K562 (cell line): ENCODE results near the gene UBE2M. TPM values are rescaled to one million over a fixed set of nuclear protein-coding genes. Genes with fewer than 3 reads are reported as not detected.

ENCODE experiments used
- ATF1 ChIP-seq, 2 experiments: fragments of 450-650 bp in 1 of 2; IDR thresholded peaks; 2 replicates each; pipeline ENCODE4 v1.6.1; 2016; ENCODE audit warnings: missing compliant biosample characterization in 1 of 2, missing genetic modification characterization in 1 of 2
- EHMT2 ChIP-seq: fragments of 450-650 bp; IDR thresholded peaks from 2 replicates; pipeline ENCODE4 v1.6.1; 2018; ENCODE audit warnings: antibody characterized with exemption
- GABPB2 ChIP-seq: fragments of 250-450 bp; sonication (Bioruptor Pico); conservative IDR thresholded peaks from 2 replicates; pipeline ENCODE4 v1.5.1; 2021; ENCODE audit warnings: mild to moderate bottlenecking
- HNRNPL ChIP-seq: fragments of 200-400 bp; formaldehyde crosslinking; IDR thresholded peaks from 2 replicates; pipeline ENCODE4 v1.6.1; 2017; ENCODE audit warnings: low read depth, mild to moderate bottlenecking, low read length
- HSF4 ChIP-seq: fragments of 250-450 bp; sonication (Bioruptor Pico); IDR thresholded peaks from 2 replicates; pipeline ENCODE4 v2.1.2; 2022; ENCODE audit warnings: mild to moderate bottlenecking, moderate library complexity, borderline replicate concordance
- JUNB ChIP-seq: fragments of 450-650 bp; formaldehyde crosslinking; conservative IDR thresholded peaks from 2 replicates; pipeline ENCODE4 v1.4.0; 2020; ENCODE audit warnings: mild to moderate bottlenecking
- NCOA6 ChIP-seq: fragments of 450-650 bp; IDR thresholded peaks from 2 replicates; pipeline ENCODE4 v1.6.1; 2017; ENCODE audit warnings: mild to moderate bottlenecking
- PHF21A ChIP-seq: fragments of 450-650 bp; IDR thresholded peaks from 2 replicates; pipeline ENCODE4 v1.6.1; 2017; ENCODE audit warnings: low read depth, borderline replicate concordance
- RBBP5 ChIP-seq: fragments of 200-600 bp; sonication (generic); IDR thresholded peaks from 2 replicates; pipeline ENCODE4 v1.6.1; 2012; ENCODE audit warnings: borderline replicate concordance, mild to moderate bottlenecking, low read length, control low read depth, inconsistent platforms; ENCODE audit not compliant: insufficient read depth, poor library complexity, severe bottlenecking
- SMAD4 ChIP-seq: fragments of 250-450 bp; sonication (Bioruptor Pico); conservative IDR thresholded peaks from 2 replicates; pipeline ENCODE4 v1.8.0; 2021; ENCODE audit warnings: inconsistent platforms, mild to moderate bottlenecking, moderate library complexity
- TAL1 ChIP-seq: fragments of 450-650 bp; IDR thresholded peaks from 2 replicates; pipeline ENCODE4 v1.6.1; 2016; ENCODE audit warnings: mild to moderate bottlenecking
- TCF3 ChIP-seq: sonication (generic); formaldehyde crosslinking; IDR thresholded peaks from 2 replicates; pipeline ENCODE4 v1.4.0; 2020; ENCODE audit warnings: mild to moderate bottlenecking, missing genetic modification reagents
- ZNF212 ChIP-seq: fragments of 450-650 bp; formaldehyde crosslinking; IDR thresholded peaks from 2 replicates; pipeline ENCODE4 v1.4.0; 2020; ENCODE audit warnings: mild to moderate bottlenecking
- ZNF561 ChIP-seq: fragments of 450-650 bp; formaldehyde crosslinking; conservative IDR thresholded peaks from 2 replicates; pipeline ENCODE4 v1.4.0; 2020; ENCODE audit warnings: mild to moderate bottlenecking, moderate library complexity
- polyA plus RNA-seq, 8 experiments: library from polyadenylated mRNA; depleted of rRNA in 4 of 8; stranded (reverse) in 5 of 8; unstranded in 3 of 8; fragments of >200 nt; fragmentation: Nextera tagmentation in 2 of 8; fragmentation: Illumina TruSeq in 1 of 8; extraction: Ambion mirVana in 2 of 8; extraction: Trizol in 1 of 8; gene quantifications; 2 replicates each; pipeline versions ENCODE4 v1.2.1 to v1.2.3, GENCODE V29; 2011 to 2014; ENCODE audit warnings: inconsistent platforms in 1 of 8, missing spikeins in 1 of 8
- total RNA-seq, 7 experiments: library from RNA; depleted of rRNA in 6 of 7; stranded (reverse); fragments of >200 nt in 6 of 7; fragmentation: Illumina TruSeq in 2 of 7; extraction: Trizol in 2 of 7; gene quantifications; 2 replicates each; pipeline versions ENCODE4 v1.2.1 to v1.2.3, GENCODE V29; 2011 to 2021; ENCODE audit warnings: low replicate concordance in 1 of 7
- TF ChIP-seq, protein P1 (sequence below): fragments of 250-450 bp; sonication (Bioruptor Pico); IDR thresholded peaks from 2 replicates; pipeline ENCODE4 v1.4.0; 2020; ENCODE audit warnings: mild to moderate bottlenecking, moderate library complexity, borderline replicate concordance
- TF ChIP-seq, protein P2 (sequence below): IDR thresholded peaks from 2 replicates; pipeline ENCODE4 v1.6.1; 2011; ENCODE audit not compliant: insufficient read length; ENCODE audit errors: extremely low read depth
- TF ChIP-seq, protein P3 (sequence below), 2 experiments: fragments of 450-650 bp in 1 of 2; sonication (generic) in 1 of 2; formaldehyde crosslinking in 1 of 2; IDR thresholded peaks in 1 of 2; conservative IDR thresholded peaks in 1 of 2; 2 replicates each; pipeline versions ENCODE4 v1.6.1 to v1.8.1; 2016 to 2023; ENCODE audit warnings: mild to moderate bottlenecking in 2 of 2, moderate library complexity in 2 of 2, inconsistent platforms in 1 of 2, missing genetic modification reagents in 1 of 2
- TF ChIP-seq, protein P4 (sequence below): fragments of 450-650 bp; formaldehyde crosslinking; IDR thresholded peaks from 2 replicates; pipeline ENCODE4 v1.4.0; 2022; ENCODE audit warnings: missing genetic modification characterization
- TF ChIP-seq, protein P5 (sequence below), 2 experiments: fragments of 200-800 bp in 1 of 2; sonication (Bioruptor generic) in 1 of 2; sonication (generic) in 1 of 2; formaldehyde crosslinking in 1 of 2; IDR thresholded peaks in 1 of 2; conservative IDR thresholded peaks in 1 of 2; 2 replicates each; pipeline versions ENCODE4 v1.5.0 to v1.6.1; 2016 to 2020; ENCODE audit warnings: missing compliant biosample characterization in 1 of 2, missing genetic modification characterization in 1 of 2, missing genetic modification reagents in 1 of 2

Gene UBE2M
- total and polyA plus RNA-seq, 9 of the 15 experiments (the other 6 are each of a cell fraction or from before 2014, with no cell fraction given): 0.92 to 163 (median 85.7) TPM

DNA sequence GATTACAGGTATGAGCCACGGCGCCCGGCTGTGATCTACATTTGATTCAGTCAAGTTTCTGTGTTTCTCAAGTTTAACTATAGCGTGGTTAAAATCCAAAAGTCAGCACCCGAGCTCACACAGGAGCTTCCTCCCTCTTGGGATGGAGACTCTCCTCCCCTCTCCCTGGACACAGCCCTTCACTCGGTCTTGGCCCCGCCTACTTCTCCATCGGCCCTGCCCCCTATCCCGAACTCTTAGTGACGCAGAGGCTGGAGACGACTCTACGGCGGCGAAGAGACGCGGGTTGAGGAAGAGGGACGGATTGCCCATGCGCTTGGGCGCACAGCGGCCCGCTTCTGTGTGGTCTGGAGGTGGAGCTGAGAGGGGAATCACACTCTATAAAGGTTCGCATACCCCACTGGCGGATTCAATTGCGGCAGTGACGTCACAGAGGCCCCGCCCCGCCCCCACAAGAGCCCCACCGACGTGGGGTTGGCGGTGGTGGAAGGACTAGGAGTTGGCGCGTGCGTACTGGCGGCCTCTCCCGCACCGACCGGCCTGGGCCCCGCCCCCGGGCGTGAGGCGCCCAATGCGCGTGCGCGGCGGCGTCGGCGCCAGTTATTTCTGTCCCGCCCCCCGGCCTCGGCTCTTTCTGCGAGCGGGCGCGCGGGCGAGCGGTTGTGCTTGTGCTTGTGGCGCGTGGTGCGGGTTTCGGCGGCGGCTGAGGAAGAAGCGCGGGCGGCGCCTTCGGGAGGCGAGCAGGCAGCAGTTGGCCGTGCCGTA is 14.4 kb downstream of the UBE2M start, which contains the start of gene TRIM28 (continued):
- TF ChIP-seq, protein P1, sequence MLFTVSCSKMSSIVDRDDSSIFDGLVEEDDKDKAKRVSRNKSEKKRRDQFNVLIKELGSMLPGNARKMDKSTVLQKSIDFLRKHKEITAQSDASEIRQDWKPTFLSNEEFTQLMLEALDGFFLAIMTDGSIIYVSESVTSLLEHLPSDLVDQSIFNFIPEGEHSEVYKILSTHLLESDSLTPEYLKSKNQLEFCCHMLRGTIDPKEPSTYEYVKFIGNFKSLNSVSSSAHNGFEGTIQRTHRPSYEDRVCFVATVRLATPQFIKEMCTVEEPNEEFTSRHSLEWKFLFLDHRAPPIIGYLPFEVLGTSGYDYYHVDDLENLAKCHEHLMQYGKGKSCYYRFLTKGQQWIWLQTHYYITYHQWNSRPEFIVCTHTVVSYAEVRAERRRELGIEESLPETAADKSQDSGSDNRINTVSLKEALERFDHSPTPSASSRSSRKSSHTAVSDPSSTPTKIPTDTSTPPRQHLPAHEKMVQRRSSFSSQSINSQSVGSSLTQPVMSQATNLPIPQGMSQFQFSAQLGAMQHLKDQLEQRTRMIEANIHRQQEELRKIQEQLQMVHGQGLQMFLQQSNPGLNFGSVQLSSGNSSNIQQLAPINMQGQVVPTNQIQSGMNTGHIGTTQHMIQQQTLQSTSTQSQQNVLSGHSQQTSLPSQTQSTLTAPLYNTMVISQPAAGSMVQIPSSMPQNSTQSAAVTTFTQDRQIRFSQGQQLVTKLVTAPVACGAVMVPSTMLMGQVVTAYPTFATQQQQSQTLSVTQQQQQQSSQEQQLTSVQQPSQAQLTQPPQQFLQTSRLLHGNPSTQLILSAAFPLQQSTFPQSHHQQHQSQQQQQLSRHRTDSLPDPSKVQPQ (CRISPR knock-in tag): no peak
- TF ChIP-seq, protein P2, sequence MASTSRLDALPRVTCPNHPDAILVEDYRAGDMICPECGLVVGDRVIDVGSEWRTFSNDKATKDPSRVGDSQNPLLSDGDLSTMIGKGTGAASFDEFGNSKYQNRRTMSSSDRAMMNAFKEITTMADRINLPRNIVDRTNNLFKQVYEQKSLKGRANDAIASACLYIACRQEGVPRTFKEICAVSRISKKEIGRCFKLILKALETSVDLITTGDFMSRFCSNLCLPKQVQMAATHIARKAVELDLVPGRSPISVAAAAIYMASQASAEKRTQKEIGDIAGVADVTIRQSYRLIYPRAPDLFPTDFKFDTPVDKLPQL: peak; percentile 65
- TF ChIP-seq, protein P3, sequence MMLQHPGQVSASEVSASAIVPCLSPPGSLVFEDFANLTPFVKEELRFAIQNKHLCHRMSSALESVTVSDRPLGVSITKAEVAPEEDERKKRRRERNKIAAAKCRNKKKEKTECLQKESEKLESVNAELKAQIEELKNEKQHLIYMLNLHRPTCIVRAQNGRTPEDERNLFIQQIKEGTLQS (IDR thresholded peaks at IDR 0.05): peak; percentile 87
- TF ChIP-seq, protein P3 (CRISPR knock-in tag; conservative IDR thresholded peaks at IDR 0.05): no peak
- TF ChIP-seq SMAD4 (CRISPR knock-in tag) (peak; percentile 88), ZNF561 (no peak), TAL1 (no peak), RBBP5 (peak; percentile 6), HSF4 (CRISPR knock-in tag) (no peak), ATF1 (CRISPR knock-in tag; IDR thresholded peaks at IDR 0.05) (peak; percentile 35; the same call in 1 of the 2 replicates), ATF1 (tag; IDR thresholded peaks at IDR 0.05) (peak; percentile 99), EHMT2 (no peak), TCF3 (no peak), ZNF212 (CRISPR knock-in tag) (no peak), JUNB (CRISPR knock-in tag) (no peak), HNRNPL (peak; percentile 28; the same call in 1 of the 2 replicates), GABPB2 (CRISPR knock-in tag) (no peak), PHF21A (no peak), NCOA6 (0 out of 2 replicates have a peak, but pooled peaks have one; percentile 56)
- TF ChIP-seq, protein P4, sequence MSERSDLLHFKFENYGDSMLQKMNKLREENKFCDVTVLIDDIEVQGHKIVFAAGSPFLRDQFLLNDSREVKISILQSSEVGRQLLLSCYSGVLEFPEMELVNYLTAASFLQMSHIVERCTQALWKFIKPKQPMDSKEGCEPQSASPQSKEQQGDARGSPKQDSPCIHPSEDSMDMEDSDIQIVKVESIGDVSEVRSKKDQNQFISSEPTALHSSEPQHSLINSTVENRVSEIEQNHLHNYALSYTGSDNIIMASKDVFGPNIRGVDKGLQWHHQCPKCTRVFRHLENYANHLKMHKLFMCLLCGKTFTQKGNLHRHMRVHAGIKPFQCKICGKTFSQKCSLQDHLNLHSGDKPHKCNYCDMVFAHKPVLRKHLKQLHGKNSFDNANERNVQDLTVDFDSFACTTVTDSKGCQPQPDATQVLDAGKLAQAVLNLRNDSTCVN: no peak
- TF ChIP-seq, protein P5, sequence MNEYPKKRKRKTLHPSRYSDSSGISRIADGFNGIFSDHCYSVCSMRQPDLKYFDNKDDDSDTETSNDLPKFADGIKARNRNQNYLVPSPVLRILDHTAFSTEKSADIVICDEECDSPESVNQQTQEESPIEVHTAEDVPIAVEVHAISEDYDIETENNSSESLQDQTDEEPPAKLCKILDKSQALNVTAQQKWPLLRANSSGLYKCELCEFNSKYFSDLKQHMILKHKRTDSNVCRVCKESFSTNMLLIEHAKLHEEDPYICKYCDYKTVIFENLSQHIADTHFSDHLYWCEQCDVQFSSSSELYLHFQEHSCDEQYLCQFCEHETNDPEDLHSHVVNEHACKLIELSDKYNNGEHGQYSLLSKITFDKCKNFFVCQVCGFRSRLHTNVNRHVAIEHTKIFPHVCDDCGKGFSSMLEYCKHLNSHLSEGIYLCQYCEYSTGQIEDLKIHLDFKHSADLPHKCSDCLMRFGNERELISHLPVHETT (CRISPR knock-in tag; conservative IDR thresholded peaks at IDR 0.05 in 1 of 2, IDR thresholded peaks at IDR 0.05 in 1 of 2): 0 out of 4 replicates have a peak, but pooled peaks of 1 of the 2 experiments have one; percentile 44
